Osteoblast (primary cell): Measurements from ENCODE around the gene IL4I1. TPM values are rescaled to one million over a fixed set of nuclear protein-coding genes. Genes with fewer than 3 reads are reported as not detected.

Experiments used
- DNase-seq: peaks from one replicate; pipeline ENCODE4 v3.0.0; 2011; ENCODE audit warnings: low spot score, mixed read lengths; ENCODE audit not compliant: insufficient read length; ENCODE audit errors: missing footprints
- H2AFZ ChIP-seq: 2 replicates; pipeline ENCODE4 v1.6.0; 2011; ENCODE audit warnings: mild to moderate bottlenecking, low read length
- H3K27ac ChIP-seq: 2 replicates; pipeline ENCODE4 v1.5.1; 2011; ENCODE audit warnings: mild to moderate bottlenecking, low read depth, low read length, moderate library complexity
- H3K27me3 ChIP-seq: 2 replicates; pipeline ENCODE4 v1.6.0; 2012; ENCODE audit warnings: mild to moderate bottlenecking, control low read depth, inconsistent platforms, low read length, moderate library complexity; ENCODE audit not compliant: insufficient read depth
- H3K36me3 ChIP-seq: 2 replicates; pipeline ENCODE4 v1.5.1; 2011; ENCODE audit warnings: mild to moderate bottlenecking, low read length, control low read depth, moderate library complexity; ENCODE audit not compliant: insufficient read depth
- H3K4me1 ChIP-seq: 2 replicates; pipeline ENCODE4 v1.5.1; 2011; ENCODE audit warnings: mild to moderate bottlenecking, low read length, control low read depth, moderate library complexity; ENCODE audit not compliant: insufficient read depth
- H3K4me2 ChIP-seq: 2 replicates; pipeline ENCODE4 v1.6.0; 2011; ENCODE audit warnings: mild to moderate bottlenecking, low read length; ENCODE audit not compliant: insufficient read depth
- H3K4me3 ChIP-seq: fragments of 200-600 bp; sonication (generic); 3 replicates; pipeline ENCODE4 v1.5.1; 2012; ENCODE audit warnings: mild to moderate bottlenecking, low read length, inconsistent platforms; ENCODE audit not compliant: insufficient read depth
- H3K79me2 ChIP-seq: 2 replicates; pipeline ENCODE4 v1.6.0; 2012; ENCODE audit warnings: mild to moderate bottlenecking, low read length, control low read depth, inconsistent platforms; ENCODE audit not compliant: insufficient read depth
- H3K9me3 ChIP-seq: 2 replicates; pipeline ENCODE4 v1.5.1; 2011; ENCODE audit warnings: low read depth, low read length, control low read depth
- H4K20me1 ChIP-seq: 2 replicates; pipeline ENCODE4 v1.6.0; 2012; ENCODE audit warnings: mild to moderate bottlenecking, low read length, control low read depth; ENCODE audit not compliant: insufficient read depth
- CTCF ChIP-seq: IDR thresholded peaks from 2 replicates; pipeline ENCODE4 v1.5.1; 2011; ENCODE audit warnings: mild to moderate bottlenecking, low read depth, low read length, moderate library complexity; ENCODE audit errors: extremely low read depth
- total RNA-seq: library from RNA; depleted of rRNA; stranded (reverse); fragments of >200 nt; gene quantifications from 2 replicates; pipeline ENCODE4 v1.2.3, GENCODE V29; 2012

IL4I1 gene
- total RNA-seq, 1 donor, result 1.4 TPM

- peaks cover 4% of the 10 kb centered on the region for H4K20me1 ChIP-seq
- no peak overlapping the region for H2AFZ ChIP-seq
- peaks cover 47% of the 10 kb centered on the region for H3K36me3 ChIP-seq
- H3K4me1 ChIP-seq, result peaks cover 8% of the 10 kb centered on the region
- H3K9me3 ChIP-seq, result no peaks in the 10 kb centered on the region
- no peak overlapping the region for H3K27ac ChIP-seq
- TF ChIP-seq CTCF, result no peak
- peak; percentile 89 for DNase-seq
- H3K27me3 ChIP-seq, result no peaks in the 10 kb centered on the region
- peaks cover 9% of the 10 kb centered on the region for H3K79me2 ChIP-seq
- H3K4me3 ChIP-seq, result no peak overlapping the region
- no peak overlapping the region for H3K4me2 ChIP-seq
Observed at GRCh38 chr19:49881672-49882394, 14.9 kb downstream of the IL4I1 start.

GRCh38 chr19:49881186-49881585, 15.5 kb downstream of the IL4I1 start:
- Histone ChIP-seq H3K27me3 (no peaks in the 10 kb centered on the region), H3K79me2 (peaks cover 11% of the 10 kb centered on the region), H3K27ac (no peak overlapping the region), H2AFZ (no peak overlapping the region), H4K20me1 (peaks cover 4% of the 10 kb centered on the region), H3K4me1 (peaks cover 8% of the 10 kb centered on the region), H3K4me2 (no peak overlapping the region), H3K36me3 (peaks cover 47% of the 10 kb centered on the region), H3K4me3 (no peak overlapping the region), H3K9me3 (no peaks in the 10 kb centered on the region)
- no peak for TF ChIP-seq CTCF
- no peak for DNase-seq

GRCh38 chr19:49880162-49880869, 16.4 kb downstream of the IL4I1 start:
- no peaks in the 10 kb centered on the region for H3K9me3 ChIP-seq
- no peak overlapping the region for H3K27ac ChIP-seq
- no peak overlapping the region for H3K4me3 ChIP-seq
- H3K4me2 ChIP-seq, result no peak overlapping the region
- H3K79me2 ChIP-seq, result peaks cover 20% of the 10 kb centered on the region
- peaks cover 4% of the 10 kb centered on the region for H4K20me1 ChIP-seq
- DNase-seq, result no peak
- H3K4me1 ChIP-seq, result peaks cover 15% of the 10 kb centered on the region
- TF ChIP-seq CTCF, result no peak
- H2AFZ ChIP-seq, result no peak overlapping the region
- H3K36me3 ChIP-seq, result peaks cover 47% of the 10 kb centered on the region
- no peaks in the 10 kb centered on the region for H3K27me3 ChIP-seq

- DNase-seq, result no peak
- TF ChIP-seq CTCF, result no peak
- H3K4me1 ChIP-seq, result peaks cover 20% of the 10 kb centered on the region
- no peak overlapping the region for H2AFZ ChIP-seq
- peaks cover 29% of the 10 kb centered on the region for H3K79me2 ChIP-seq
- no peak overlapping the region for H3K4me2 ChIP-seq
- no peak overlapping the region for H3K27ac ChIP-seq
- no peaks in the 10 kb centered on the region for H3K27me3 ChIP-seq
- H4K20me1 ChIP-seq, result peaks cover 4% of the 10 kb centered on the region
- no peak overlapping the region for H3K4me3 ChIP-seq
- H3K36me3 ChIP-seq, result peaks cover 41% of the 10 kb centered on the region
- no peaks in the 10 kb centered on the region for H3K9me3 ChIP-seq
Observed at GRCh38 chr19:49879243-49879963, 17.3 kb downstream of the IL4I1 start.
